ENCODE results near the gene PISD. TPM values are rescaled to one million over a fixed set of nuclear protein-coding genes. Genes with fewer than 3 reads are reported as not detected.
A peak's percentile ranks its signal among the peaks of the same experiment; 100 is the strongest.

PISD gene
- total RNA-seq, 3 donors from 2014 or later (not counting 1 experiment from before 2014, with no cell fraction given): 36.0 to 52.1 (median 47.8) TPM

DNA sequence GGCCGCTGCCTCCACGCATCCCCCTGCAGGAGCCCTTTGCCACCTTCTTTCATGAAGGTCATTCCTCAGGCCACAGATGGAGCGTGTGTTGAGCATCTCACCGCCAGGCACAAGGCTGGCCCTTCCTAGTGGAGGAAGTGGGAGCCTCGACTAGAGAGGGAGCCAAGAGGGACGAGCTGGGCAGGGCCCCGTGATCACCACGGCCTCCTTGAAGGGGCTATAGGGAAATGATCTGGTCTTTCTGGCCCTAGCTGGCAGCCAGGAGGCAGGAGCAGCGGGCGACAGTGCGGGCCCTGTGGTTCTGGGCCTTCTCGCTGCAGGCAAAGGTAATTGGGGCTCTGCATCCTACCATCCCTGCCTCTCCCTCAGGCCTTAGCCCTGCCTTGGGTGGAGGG is 49.1 kb downstream of the PISD start:
- Mint-ChIP-seq H3K4me1 (peaks cover 11 to 22% of the 10 kb centered on the region in 2 donors), H3K36me3 (no peaks in the 10 kb centered on the region), H3K9me3 (no peaks in the 10 kb centered on the region), H3K27ac (no peak overlapping the region), H3K27me3 (ENCODE audit: low read depth in 2 of 2) (no peaks in the 10 kb centered on the region), H3K4me3 (no peak overlapping the region)
- WGBS (ENCODE audit: insufficient coverage): 90% methylated on average over 11 of the region's 12 CpGs
- no peaks in the 10 kb centered on the region for H3K9me3 ChIP-seq (ENCODE audit: control insufficient read depth, insufficient read depth, low read length)
- TF ChIP-seq, protein P1, sequence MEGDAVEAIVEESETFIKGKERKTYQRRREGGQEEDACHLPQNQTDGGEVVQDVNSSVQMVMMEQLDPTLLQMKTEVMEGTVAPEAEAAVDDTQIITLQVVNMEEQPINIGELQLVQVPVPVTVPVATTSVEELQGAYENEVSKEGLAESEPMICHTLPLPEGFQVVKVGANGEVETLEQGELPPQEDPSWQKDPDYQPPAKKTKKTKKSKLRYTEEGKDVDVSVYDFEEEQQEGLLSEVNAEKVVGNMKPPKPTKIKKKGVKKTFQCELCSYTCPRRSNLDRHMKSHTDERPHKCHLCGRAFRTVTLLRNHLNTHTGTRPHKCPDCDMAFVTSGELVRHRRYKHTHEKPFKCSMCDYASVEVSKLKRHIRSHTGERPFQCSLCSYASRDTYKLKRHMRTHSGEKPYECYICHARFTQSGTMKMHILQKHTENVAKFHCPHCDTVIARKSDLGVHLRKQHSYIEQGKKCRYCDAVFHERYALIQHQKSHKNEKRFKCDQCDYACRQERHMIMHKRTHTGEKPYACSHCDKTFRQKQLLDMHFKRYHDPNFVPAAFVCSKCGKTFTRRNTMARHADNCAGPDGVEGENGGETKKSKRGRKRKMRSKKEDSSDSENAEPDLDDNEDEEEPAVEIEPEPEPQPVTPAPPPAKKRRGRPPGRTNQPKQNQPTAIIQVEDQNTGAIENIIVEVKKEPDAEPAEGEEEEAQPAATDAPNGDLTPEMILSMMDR (IDR thresholded peaks at IDR 0.05): no peak
- H3K36me3 ChIP-seq (ENCODE audit: control insufficient read depth, insufficient read depth, low read length): peaks cover 38% of the 10 kb centered on the region
- no peak for ATAC-seq
- DNase-seq: no peak
- H3K4me3 ChIP-seq (ENCODE audit: low read length): no peak overlapping the region
- no peak overlapping the region for H3K27ac ChIP-seq (ENCODE audit: low read length)
- H3K27me3 ChIP-seq (ENCODE audit: control insufficient read depth, insufficient read depth, low read length): no peaks in the 10 kb centered on the region
- H3K4me1 ChIP-seq (ENCODE audit: control insufficient read depth, insufficient read depth, low read length): peaks cover 23% of the 10 kb centered on the region
- intact Hi-C loops (cut with micrococcal nuclease): no loop called here

DNA sequence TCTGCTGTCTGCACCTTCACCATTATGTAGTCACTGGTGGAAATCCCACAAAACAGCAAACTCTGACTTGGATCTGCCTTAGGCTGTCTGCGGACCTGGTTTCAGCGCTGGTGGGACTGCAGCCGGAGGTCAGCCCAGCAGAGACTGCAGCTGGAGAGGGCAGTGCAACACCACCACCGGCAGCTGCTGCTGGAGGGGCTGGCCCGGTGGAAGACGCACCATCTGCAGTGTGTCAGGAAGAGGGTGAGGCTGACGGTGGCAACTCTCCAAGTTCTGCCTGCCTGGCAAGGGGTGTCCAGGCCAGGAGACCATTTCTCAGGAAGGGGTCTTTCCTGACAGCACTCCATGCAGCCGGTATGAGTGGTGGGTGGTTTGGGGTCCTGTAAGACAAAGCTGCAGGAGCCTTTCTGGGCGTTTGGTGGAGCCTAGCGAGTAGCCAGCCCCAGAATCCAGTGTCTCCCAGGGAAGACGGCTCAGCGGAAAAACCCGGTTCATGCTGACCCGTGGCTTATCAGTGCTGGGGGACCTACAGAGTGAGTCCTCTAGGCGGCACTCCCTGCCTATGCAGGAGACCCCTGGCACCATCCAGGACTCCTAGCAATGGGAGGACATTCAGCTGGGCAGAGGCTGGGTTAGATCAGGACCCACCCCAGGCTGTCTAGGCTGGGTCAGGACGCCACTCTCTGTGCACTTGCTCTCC is 50.8 kb downstream of the PISD start:
- H3K9me3 Mint-ChIP-seq: no peaks in the 10 kb centered on the region
- 90% methylated on average over 16 of the region's 16 CpGs for WGBS (ENCODE audit: insufficient coverage)
- DNase-seq (no peak), ATAC-seq (no peak)
- Histone ChIP-seq H3K9me3 (ENCODE audit: control insufficient read depth, insufficient read depth, low read length) (no peaks in the 10 kb centered on the region), H3K36me3 (ENCODE audit: control insufficient read depth, insufficient read depth, low read length) (peaks cover 33% of the 10 kb centered on the region), H3K4me1 (ENCODE audit: control insufficient read depth, insufficient read depth, low read length) (peaks cover 18% of the 10 kb centered on the region), H3K27me3 (ENCODE audit: control insufficient read depth, insufficient read depth, low read length) (no peaks in the 10 kb centered on the region), H3K4me3 (ENCODE audit: low read length) (no peak overlapping the region), H3K27ac (ENCODE audit: low read length) (no peak overlapping the region)
- no peak overlapping the region for H3K4me3 Mint-ChIP-seq
- H3K27me3 Mint-ChIP-seq (ENCODE audit: low read depth in 2 of 2): no peaks in the 10 kb centered on the region
- H3K4me1 Mint-ChIP-seq: peaks cover 11 to 21% of the 10 kb centered on the region in 2 donors
- H3K27ac Mint-ChIP-seq: peak overlapping the region in 1 of 2 donors; percentile 50
- no peaks in the 10 kb centered on the region for H3K36me3 Mint-ChIP-seq
- TF ChIP-seq, protein P1 (IDR thresholded peaks at IDR 0.05): no peak
- intact Hi-C loops (cut with micrococcal nuclease): no loop called here

DNA sequence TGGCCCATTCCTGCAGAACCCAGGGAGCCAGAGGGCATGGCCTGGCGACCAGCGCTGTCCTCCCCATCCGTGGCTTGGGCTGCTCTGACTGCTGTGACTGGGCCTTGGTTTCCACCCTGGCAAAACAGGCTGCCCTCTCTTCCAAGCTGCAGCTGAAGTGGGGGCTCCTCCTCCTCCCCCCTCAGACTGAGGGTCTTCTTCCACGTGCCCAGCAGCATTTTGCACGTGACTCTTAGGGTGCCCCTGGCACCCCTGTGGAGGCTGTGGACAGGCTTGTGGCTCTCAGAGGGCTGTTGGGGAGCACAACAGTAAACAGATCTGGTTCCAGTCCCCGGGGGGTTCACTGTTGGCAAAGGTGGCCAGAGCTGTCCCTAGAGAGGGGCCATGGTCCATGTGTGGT is 51.4 kb downstream of the PISD start:
- 96% methylated on average over 6 of the region's 6 CpGs for WGBS (ENCODE audit: insufficient coverage)
- peaks cover 37% of the 10 kb centered on the region for H3K36me3 ChIP-seq (ENCODE audit: control insufficient read depth, insufficient read depth, low read length)
- no peaks in the 10 kb centered on the region for H3K36me3 Mint-ChIP-seq
- DNase-seq (no peak), ATAC-seq (no peak)
- no peak overlapping the region for H3K4me3 Mint-ChIP-seq
- H3K27ac ChIP-seq (ENCODE audit: low read length): no peak overlapping the region
- H3K4me1 ChIP-seq (ENCODE audit: control insufficient read depth, insufficient read depth, low read length): peaks cover 12% of the 10 kb centered on the region
- TF ChIP-seq, protein P1 (IDR thresholded peaks at IDR 0.05): no peak
- intact Hi-C loops (cut with micrococcal nuclease): no loop called here
- H3K9me3 ChIP-seq (ENCODE audit: control insufficient read depth, insufficient read depth, low read length): no peaks in the 10 kb centered on the region
- H3K4me3 ChIP-seq (ENCODE audit: low read length): no peak overlapping the region
- H3K27me3 ChIP-seq (ENCODE audit: control insufficient read depth, insufficient read depth, low read length): no peaks in the 10 kb centered on the region
- H3K4me1 Mint-ChIP-seq: peaks cover 6 to 15% of the 10 kb centered on the region in 2 donors
- H3K27me3 Mint-ChIP-seq (ENCODE audit: low read depth in 2 of 2): no peaks in the 10 kb centered on the region
- H3K27ac Mint-ChIP-seq: no peak overlapping the region
- no peaks in the 10 kb centered on the region for H3K9me3 Mint-ChIP-seq

DNA sequence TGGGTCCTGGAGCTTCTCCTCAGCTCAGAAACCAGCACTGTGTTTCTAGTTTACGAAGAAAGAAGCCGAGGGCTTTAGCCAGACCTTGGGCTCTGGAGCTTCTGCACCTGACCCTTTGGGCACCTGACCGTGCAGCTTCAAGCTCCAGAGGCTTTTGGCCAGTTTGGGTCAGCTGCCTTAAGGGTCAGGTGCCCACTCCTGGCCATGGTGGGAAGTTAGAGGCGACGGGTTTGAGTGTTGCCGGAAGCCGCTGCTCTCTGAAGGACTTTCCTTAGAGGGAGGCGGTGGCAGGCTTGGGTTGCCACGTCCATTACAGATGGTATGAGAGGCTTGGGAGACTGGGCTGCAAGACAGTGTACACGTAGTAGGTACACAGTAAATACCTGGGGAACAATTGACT is 52.3 kb downstream of the PISD start:
- Histone ChIP-seq H3K27ac (ENCODE audit: low read length) (no peak overlapping the region), H3K27me3 (ENCODE audit: control insufficient read depth, insufficient read depth, low read length) (no peaks in the 10 kb centered on the region), H3K9me3 (ENCODE audit: control insufficient read depth, insufficient read depth, low read length) (no peaks in the 10 kb centered on the region), H3K4me1 (ENCODE audit: control insufficient read depth, insufficient read depth, low read length) (peaks cover 3% of the 10 kb centered on the region), H3K36me3 (ENCODE audit: control insufficient read depth, insufficient read depth, low read length) (peaks cover 41% of the 10 kb centered on the region), H3K4me3 (ENCODE audit: low read length) (no peak overlapping the region)
- Mint-ChIP-seq H3K4me1 (peaks cover 0 to 14% of the 10 kb centered on the region in 2 donors), H3K9me3 (no peaks in the 10 kb centered on the region), H3K36me3 (no peaks in the 10 kb centered on the region), H3K27me3 (ENCODE audit: low read depth in 2 of 2) (no peaks in the 10 kb centered on the region), H3K27ac (no peak overlapping the region), H3K4me3 (no peak overlapping the region)
- intact Hi-C loops (cut with micrococcal nuclease): no loop called here
- DNase-seq (no peak), ATAC-seq (no peak)
- TF ChIP-seq, protein P1 (IDR thresholded peaks at IDR 0.05): no peak
- WGBS (ENCODE audit: insufficient coverage): 95% methylated on average over 10 of the region's 10 CpGs

All from natural killer cell (primary cell).